B cell (primary cell): ENCODE results near the gene ST6GALNAC3. TPM values are rescaled to one million over a fixed set of nuclear protein-coding genes. Genes with fewer than 3 reads are reported as not detected.

ENCODE experiments used
- ATAC-seq: fragments of 200-7000 bp; cut with Tn5 transposase; one replicate; pipeline ENCODE4 v1.10.0; 2021; ENCODE audit warnings: low read depth, mild to moderate bottlenecking, moderate number of reproducible peaks, moderate library complexity
- CTCF ChIA-PET: fragments of 350-600 bp; sonication (Branson Sonifier 250); formaldehyde crosslinking; loops from one replicate; lab custom pipeline; 2021; ENCODE audit warnings: antibody characterized with exemption, inconsistent platforms; lab: Charles Lee
- POLR2A ChIA-PET: fragments of 350-600 bp; sonication (Branson Sonifier 250); formaldehyde crosslinking; loops from one replicate; lab custom pipeline; 2021; ENCODE audit warnings: antibody characterized with exemption; lab: Charles Lee
- DNase-seq: peaks from one replicate; pipeline ENCODE4 v3.0.0; 2013
- H2AFZ ChIP-seq: 2 replicates; pipeline ENCODE4 v1.6.1; 2012; ENCODE audit warnings: mild to moderate bottlenecking, low read depth, low read length; ENCODE audit not compliant: insufficient read depth, poor library complexity, severe bottlenecking
- H3K27ac ChIP-seq, 2 donors: 1 replicate in 1 of 2; 2 replicates in 1 of 2; pipeline ENCODE4 v1.5.1; 2012 to 2013; ENCODE audit warnings: low read length in 2 of 2, mild to moderate bottlenecking in 2 of 2, moderate library complexity in 1 of 2
- H3K27me3 ChIP-seq, 4 experiments: fragments of 200-600 bp in 1 of 4; sonication (generic) in 1 of 4; replicated peaks in 1 of 4; 1 replicate in 2 of 4; 2 replicates in 2 of 4; pipeline versions ENCODE4 v1.6.1 to v1.7.0; 2013 to 2016; ENCODE audit warnings: low read length in 3 of 4, mild to moderate bottlenecking in 2 of 4, mixed read lengths in 1 of 4, moderate library complexity in 1 of 4; ENCODE audit not compliant: insufficient read depth in 4 of 4, control insufficient read depth in 3 of 4; ENCODE audit errors: control extremely low read depth in 1 of 4
- H3K36me3 ChIP-seq, 2 experiments: replicated peaks in 1 of 2; 1 replicate in 1 of 2; 2 replicates in 1 of 2; pipeline versions ENCODE4 v1.6.1 to v1.7.1; 2013; ENCODE audit warnings: low read length in 1 of 2; ENCODE audit not compliant: insufficient read depth in 2 of 2, control insufficient read depth in 1 of 2; ENCODE audit errors: control extremely low read depth in 1 of 2, extremely low read depth in 1 of 2
- H3K4me1 ChIP-seq, 2 donors: fragments of 200-600 bp in 1 of 2; sonication (generic) in 1 of 2; 1 replicate in 1 of 2; 2 replicates in 1 of 2; pipeline versions ENCODE4 v1.5.1 to v1.6.1; 2013 to 2017; ENCODE audit warnings: low read length in 2 of 2; ENCODE audit not compliant: control insufficient read depth in 2 of 2, insufficient read depth in 2 of 2
- H3K4me2 ChIP-seq: replicated peaks from 2 replicates; pipeline ENCODE3; 2012; ENCODE audit warnings: mild to moderate bottlenecking, low read depth, low read length; ENCODE audit not compliant: poor library complexity, severe bottlenecking
- H3K4me3 ChIP-seq, 5 experiments: fragments of 200-600 bp in 1 of 5; sonication (generic) in 1 of 5; 1 replicate in 3 of 5; 2 replicates in 2 of 5; pipeline versions ENCODE4 v1.5.1 to v1.7.0; 2011 to 2016; ENCODE audit warnings: low read length in 4 of 5, mild to moderate bottlenecking in 4 of 5, low read depth in 2 of 5, control low read depth in 1 of 5, moderate library complexity in 1 of 5; ENCODE audit not compliant: insufficient read depth in 1 of 5; ENCODE audit errors: control extremely low read depth in 1 of 5, extremely low read depth in 1 of 5
- H3K79me2 ChIP-seq: fragments of 200-600 bp; sonication (generic); one replicate; pipeline ENCODE4 v1.6.0; 2016; ENCODE audit warnings: low read length; ENCODE audit not compliant: control insufficient read depth, insufficient read depth
- H3K9ac ChIP-seq: fragments of 200-600 bp; sonication (generic); 2 replicates; pipeline ENCODE4 v1.6.1; 2017; ENCODE audit warnings: mild to moderate bottlenecking, low read length, moderate library complexity
- H3K9me3 ChIP-seq, 3 donors: one replicate each; pipeline versions ENCODE4 v1.6.1 to v1.7.1; 2013; ENCODE audit warnings: low read length in 2 of 3; ENCODE audit not compliant: control insufficient read depth in 2 of 3, insufficient read depth in 1 of 3; ENCODE audit errors: control extremely low read depth in 1 of 3
- H4K20me1 ChIP-seq: 2 replicates; pipeline ENCODE4 v1.6.0; 2012; ENCODE audit warnings: mild to moderate bottlenecking, low read length; ENCODE audit not compliant: insufficient read depth, control insufficient read depth, poor library complexity, severe bottlenecking
- H3K27ac Mint-ChIP-seq: one replicate; pipeline ENCODE4 v1.8.0; 2021; ENCODE audit warnings: mixed read lengths
- H3K27me3 Mint-ChIP-seq: one replicate; pipeline ENCODE4 v1.8.0; 2021; ENCODE audit warnings: mixed read lengths
- H3K4me1 Mint-ChIP-seq: one replicate; pipeline ENCODE4 v1.8.0; 2021; ENCODE audit warnings: mixed read lengths
- H3K4me3 Mint-ChIP-seq: one replicate; pipeline ENCODE4 v1.8.0; 2021; ENCODE audit warnings: mixed read lengths
- H3K9me3 Mint-ChIP-seq: one replicate; pipeline ENCODE4 v1.8.0; 2022; ENCODE audit warnings: mixed read lengths; ENCODE audit not compliant: insufficient read depth
- EZH2 ChIP-seq: IDR thresholded peaks from 2 replicates; pipeline ENCODE4 v1.6.1; 2012; ENCODE audit warnings: borderline replicate concordance, low read depth, mild to moderate bottlenecking, moderate library complexity, low read length; ENCODE audit not compliant: insufficient read depth, poor library complexity, severe bottlenecking
- WGBS: methylation state at CpG from one replicate; pipeline ENCODE4 v1.1.5; 2013; ENCODE audit warnings: missing lambda C conversion rate; ENCODE audit not compliant: insufficient coverage; 5-methylcytosine and 5-hydroxymethylcytosine counted together
- intact Hi-C: fragments of 100-400 bp; cut with micrococcal nuclease; formaldehyde crosslinking; loops from one replicate; pipeline ENCODE4 v1.10.0; 2022
- polyA plus RNA-seq: library from polyadenylated mRNA; depleted of rRNA; stranded (reverse); fragments of >200 nt; gene quantifications from 2 replicates; pipeline ENCODE4 v1.2.3, GENCODE V29; 2012
- total RNA-seq, 2 donors: library from RNA; stranded (reverse); fragments of 120-200 nt in 1 of 2; gene quantifications; 1 replicate in 1 of 2; 2 replicates in 1 of 2; pipeline versions ENCODE4 v1.2.3 to v1.2.4, GENCODE V29; 2013 to 2022
- TF ChIP-seq, protein P1 (sequence below): fragments of 200-600 bp; IDR thresholded peaks from one replicate; pipeline ENCODE4 v1.8.0; 2022; ENCODE audit warnings: antibody characterized with exemption, mild to moderate bottlenecking

The ST6GALNAC3 gene
- total and polyA plus RNA-seq, 2 donors (not counting 1 experiment from before 2014, with no cell fraction given), result 3.0 to 17.3 TPM

DNA sequence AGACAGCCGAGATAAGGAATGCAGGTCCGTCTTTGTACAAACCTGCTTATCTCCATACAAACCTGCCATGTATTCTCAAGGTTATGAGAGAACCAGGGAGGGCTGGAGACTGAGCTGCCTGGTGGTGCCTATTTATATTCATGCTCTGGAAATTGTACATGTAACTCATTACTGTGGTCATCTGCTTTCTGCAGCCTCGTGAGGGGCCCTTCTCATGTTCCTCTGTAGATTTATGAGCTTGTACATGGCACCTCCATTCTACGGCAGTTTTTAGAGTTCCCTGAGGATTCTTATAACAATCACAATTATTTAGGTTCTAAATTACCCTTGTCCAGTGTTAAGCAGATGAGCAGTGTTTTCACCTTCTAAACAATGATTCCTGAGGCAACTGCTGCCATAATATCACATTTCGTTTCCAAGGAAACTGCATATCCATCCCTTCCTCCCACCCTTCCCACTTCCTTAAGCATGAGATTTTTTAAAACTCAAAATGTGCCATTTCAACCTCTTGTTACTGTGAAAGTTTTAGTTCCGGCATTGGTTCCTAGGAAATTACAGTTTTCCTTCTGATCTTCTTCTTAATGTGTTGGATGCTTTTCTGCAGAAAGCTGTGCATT lies 112.1 kb downstream of the ST6GALNAC3 start:
- no peak for ATAC-seq
- intact Hi-C loops, result no loop called here
- Histone ChIP-seq H3K36me3 (peaks cover 0 to 3% of the 10 kb centered on the region in 2 experiments), H2AFZ (no peak overlapping the region), H3K9ac (no peak overlapping the region), H3K79me2 (no peaks in the 10 kb centered on the region), H3K27ac (no peak overlapping the region), H3K4me3 (no peak overlapping the region), H4K20me1 (no peaks in the 10 kb centered on the region), H3K9me3 (no peaks in the 10 kb centered on the region), H3K4me1 (peaks cover 6 to 13% of the 10 kb centered on the region in 2 donors), H3K27me3 (peaks cover 0 to 10% (median 2%) of the 10 kb centered on the region in 4 experiments), H3K4me2 (no peak overlapping the region)
- H3K27ac Mint-ChIP-seq, result no peak overlapping the region
- peaks cover 9% of the 10 kb centered on the region for H3K4me1 Mint-ChIP-seq
- no peak for TF ChIP-seq EZH2
- TF ChIP-seq, protein P1, sequence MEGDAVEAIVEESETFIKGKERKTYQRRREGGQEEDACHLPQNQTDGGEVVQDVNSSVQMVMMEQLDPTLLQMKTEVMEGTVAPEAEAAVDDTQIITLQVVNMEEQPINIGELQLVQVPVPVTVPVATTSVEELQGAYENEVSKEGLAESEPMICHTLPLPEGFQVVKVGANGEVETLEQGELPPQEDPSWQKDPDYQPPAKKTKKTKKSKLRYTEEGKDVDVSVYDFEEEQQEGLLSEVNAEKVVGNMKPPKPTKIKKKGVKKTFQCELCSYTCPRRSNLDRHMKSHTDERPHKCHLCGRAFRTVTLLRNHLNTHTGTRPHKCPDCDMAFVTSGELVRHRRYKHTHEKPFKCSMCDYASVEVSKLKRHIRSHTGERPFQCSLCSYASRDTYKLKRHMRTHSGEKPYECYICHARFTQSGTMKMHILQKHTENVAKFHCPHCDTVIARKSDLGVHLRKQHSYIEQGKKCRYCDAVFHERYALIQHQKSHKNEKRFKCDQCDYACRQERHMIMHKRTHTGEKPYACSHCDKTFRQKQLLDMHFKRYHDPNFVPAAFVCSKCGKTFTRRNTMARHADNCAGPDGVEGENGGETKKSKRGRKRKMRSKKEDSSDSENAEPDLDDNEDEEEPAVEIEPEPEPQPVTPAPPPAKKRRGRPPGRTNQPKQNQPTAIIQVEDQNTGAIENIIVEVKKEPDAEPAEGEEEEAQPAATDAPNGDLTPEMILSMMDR, result no peak
- peaks cover 33% of the 10 kb centered on the region for H3K27me3 Mint-ChIP-seq
- H3K4me3 Mint-ChIP-seq, result no peak overlapping the region
- ChIA-PET CTCF (no interaction called here), POLR2A (no interaction called here)
- no peak for DNase-seq
- 54% methylated on average over 3 of the region's 6 CpGs for WGBS
- no peaks in the 10 kb centered on the region for H3K9me3 Mint-ChIP-seq

DNA sequence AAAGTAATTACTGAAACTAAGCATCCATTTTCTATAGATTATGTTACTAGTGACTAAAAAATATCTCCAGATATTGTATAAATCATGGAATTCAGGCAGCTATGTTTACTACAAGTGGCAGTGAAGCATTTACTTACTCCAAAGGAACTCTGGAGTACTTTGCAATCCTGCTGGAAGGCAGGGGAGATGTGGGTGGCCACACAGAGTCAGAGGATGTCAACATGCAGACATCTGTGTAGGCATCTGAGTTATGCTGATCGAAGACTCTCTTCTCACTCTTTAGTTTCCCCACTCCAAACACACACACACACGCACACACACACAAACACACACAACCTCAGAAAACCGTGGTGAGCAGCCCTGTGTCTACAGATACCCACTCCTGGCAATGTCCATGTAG lies 112.9 kb downstream of the ST6GALNAC3 start:
- Histone ChIP-seq H3K27ac (no peak overlapping the region), H3K4me2 (no peak overlapping the region), H3K9me3 (no peaks in the 10 kb centered on the region), H3K9ac (no peak overlapping the region), H2AFZ (no peak overlapping the region), H3K27me3 (peaks cover 0 to 10% (median 2%) of the 10 kb centered on the region in 4 experiments), H3K4me3 (no peak overlapping the region), H3K36me3 (peaks cover 0 to 3% of the 10 kb centered on the region in 2 experiments), H3K4me1 (peaks cover 6 to 13% of the 10 kb centered on the region in 2 donors), H4K20me1 (no peaks in the 10 kb centered on the region), H3K79me2 (no peaks in the 10 kb centered on the region)
- 100% methylated on average over 3 of the region's 3 CpGs for whole genome bisulfite sequencing
- DNase-seq, result no peak
- ChIA-PET POLR2A (no interaction called here), CTCF (no interaction called here)
- intact Hi-C loops, result no loop called here
- no peak overlapping the region for H3K27ac Mint-ChIP-seq
- H3K4me1 Mint-ChIP-seq, result peaks cover 12% of the 10 kb centered on the region
- ATAC-seq, result no peak
- TF ChIP-seq, protein P1, result no peak
- no peak for TF ChIP-seq EZH2
- no peak overlapping the region for H3K4me3 Mint-ChIP-seq
- peaks cover 35% of the 10 kb centered on the region for H3K27me3 Mint-ChIP-seq
- no peaks in the 10 kb centered on the region for H3K9me3 Mint-ChIP-seq
